Measurements from ENCODE around the gene NRG2.

NRG2 gene

DNA sequence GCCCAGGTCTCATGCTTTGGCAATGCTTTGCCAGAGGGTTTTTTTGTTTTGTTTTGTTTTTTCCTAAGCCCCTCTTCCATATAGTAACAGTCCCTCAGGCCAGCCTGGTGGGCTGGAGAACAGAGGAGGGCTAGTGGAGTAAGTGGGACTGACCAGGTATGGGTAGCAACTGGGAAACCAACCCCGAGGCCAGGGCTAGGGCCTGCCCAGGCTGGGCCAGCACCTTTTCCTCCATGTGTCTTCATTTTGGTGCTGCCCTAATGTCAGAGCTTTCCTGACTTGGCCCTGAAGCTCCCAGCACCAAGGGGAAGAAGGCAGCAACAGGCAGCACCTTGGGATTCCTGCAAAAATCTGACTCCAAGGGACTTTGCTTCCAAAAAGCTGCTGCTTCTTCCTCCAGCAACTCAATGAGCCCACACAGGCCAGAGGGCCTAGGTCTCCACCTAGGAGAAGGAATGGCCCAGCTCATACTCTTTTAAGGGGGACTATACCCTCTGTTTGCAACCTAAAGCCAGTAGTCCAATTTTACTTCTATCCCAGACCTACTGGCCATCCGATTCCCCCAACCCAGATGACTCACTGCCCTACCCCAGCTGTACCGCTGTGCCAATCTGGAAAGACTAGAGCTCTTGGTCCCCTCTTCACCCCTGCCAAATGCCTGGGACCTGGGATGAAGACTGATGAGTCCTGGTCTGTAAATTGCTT, 142.4 kb downstream of the NRG2 start:
- DNase-seq = no peak

DNA sequence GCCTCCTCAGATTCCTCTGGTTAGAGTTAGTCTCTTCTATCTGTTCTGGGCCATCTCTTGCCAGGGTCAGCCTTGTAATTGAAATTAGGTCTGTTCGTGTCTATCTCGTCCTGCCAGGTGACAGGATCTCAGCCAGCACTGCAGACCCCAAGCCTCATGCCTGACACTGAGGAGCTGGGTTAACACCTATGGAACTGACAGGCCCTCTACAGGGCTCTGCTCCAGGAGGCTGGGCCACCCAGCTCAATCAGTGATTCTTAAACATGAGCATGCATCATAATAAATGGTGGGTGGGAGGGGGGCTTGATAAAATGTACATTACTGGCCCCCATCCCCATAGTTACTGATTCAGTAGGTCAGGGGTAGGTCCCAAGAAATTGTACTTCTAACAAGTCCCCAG, 144.1 kb downstream of the NRG2 start:
- no peak for DNase-seq

DNA sequence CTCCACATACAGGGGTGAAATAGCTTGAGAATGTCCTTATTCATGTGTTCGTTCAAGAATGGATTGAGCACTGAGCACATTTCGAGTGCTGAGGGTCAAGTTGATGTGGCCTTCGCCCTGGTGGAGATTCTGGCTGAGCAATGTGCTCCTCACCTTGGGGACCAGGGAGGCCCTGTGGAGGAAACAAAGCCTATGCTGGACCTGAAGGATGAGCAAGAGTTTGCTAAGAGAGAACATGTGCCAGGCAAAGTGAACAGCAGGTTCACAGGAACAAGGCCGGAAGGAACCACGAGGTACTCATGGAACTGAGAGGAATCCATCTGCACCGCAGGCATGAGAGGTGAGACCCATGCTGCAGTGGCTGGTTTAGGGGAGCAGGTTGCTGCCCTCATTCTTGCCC, 145.1 kb downstream of the NRG2 start:
- DNase-seq = no peak

DNA sequence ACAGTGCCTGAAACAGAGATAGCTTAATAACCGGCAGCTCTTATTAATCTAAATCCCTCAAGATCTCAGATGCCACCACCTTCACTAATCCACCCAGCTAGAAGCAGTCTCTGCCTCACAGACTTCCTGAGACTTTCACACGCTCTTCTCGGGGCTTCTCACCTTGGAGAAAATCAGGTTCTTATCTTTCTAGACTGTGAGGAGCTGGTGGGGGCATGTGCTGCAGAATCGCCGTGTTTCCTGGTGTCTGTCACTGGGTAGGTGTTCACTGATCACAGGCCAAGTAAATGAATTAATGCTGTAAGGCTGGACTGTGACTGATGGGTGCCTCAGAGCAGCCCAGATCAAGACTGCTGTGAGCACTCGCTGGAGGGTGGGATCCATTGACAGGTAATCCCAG, 145.8 kb downstream of the NRG2 start:
- no peak for DNase-seq

DNA sequence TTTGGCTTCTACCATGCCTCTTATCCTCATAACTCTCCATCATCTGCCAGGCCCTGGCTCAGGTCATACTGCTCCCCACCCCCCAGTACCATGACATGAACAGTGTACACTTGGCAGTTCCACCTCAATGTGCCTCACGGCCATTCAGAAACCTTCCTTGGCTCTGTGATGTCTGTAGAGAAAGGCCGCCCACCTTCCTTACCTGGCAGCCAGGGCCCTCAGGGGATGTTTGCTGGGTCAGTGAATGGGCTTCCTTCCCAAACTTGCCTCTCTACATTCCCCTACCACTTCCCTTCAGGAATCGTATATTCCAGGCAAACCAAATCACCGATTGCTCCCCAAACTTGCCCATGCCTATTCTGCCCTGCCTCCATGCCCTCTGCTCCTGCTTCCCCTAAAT, 146.4 kb downstream of the NRG2 start:
- DNase-seq = no peak

DNA sequence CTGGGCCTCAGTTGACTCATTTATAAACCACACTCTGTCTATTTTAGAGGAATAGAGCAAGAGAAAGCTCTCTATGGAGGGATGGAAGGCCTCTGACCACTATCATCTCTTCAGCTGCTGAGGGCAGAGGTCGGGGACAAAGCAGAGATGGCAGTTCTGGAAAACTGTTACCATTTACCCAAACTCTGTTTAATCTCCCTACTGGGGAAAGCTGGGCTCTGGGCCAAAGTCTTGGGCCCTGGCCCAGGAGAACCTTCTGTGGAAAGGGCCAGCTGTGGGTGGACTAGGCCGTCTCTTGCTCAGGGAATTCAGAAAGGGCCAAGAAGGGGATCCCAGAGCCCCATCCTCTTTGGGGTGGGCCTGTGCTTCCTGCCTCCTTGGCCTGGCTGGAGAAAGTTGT, 147.5 kb downstream of the NRG2 start:
- no peak for DNase-seq

DNA sequence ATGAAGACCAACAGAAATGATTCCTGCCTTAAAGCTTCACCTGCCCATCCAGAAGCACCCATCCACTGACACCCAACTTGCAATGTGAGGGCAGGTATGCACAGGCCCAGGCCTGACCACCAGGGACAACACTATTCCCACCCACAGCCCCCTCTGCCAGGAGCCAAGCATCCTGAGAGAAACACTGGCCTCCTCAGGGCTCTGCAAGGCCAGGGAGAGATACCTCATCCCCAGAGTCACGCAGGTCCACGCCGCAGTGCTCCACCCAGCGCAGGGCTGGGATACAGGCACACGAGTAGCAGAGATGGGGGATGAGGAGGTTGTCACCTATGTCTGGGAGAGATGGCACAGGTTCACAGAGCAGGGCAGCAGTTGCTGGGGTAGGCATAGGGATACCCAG, 148.1 kb downstream of the NRG2 start:
- DNase-seq = no peak

DNA sequence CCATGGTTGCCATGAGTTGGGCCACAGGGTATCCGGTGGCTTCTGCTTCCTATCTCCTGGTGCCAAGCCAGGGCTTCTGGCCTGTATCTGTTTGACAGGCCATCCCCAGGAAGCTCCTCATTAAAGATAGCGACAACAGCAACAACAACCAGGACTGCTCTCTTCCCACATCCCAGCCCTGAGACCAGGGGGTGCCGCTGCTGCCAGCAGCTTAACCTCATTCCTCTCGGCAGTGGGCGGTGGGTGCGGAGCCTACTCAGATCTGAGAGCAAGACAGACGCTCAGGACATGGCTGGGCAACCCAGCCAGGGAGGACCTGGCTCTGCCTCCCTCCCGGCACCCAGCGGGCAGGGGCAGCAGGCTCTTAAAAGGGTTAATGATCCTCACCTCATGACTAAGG, 149.2 kb downstream of the NRG2 start:
- DNase-seq = no peak

DNA sequence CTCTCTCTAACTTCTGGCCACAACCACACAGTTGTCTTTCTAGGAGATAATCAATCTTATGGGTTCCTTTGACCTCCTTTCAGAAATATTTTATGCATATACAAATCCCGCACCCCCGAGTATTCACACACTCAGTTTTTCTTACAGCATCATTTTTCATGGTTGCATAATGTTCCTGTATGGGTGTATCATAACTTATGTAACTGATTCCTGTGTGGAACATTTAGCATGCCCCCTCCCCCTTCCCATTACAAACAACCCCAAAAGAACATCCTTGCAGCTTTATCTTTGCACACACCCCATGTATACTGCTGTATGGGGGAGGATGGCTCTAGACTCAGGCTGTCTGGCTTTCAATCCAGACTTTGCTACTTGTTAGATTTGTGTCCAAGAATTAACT, 153.7 kb downstream of the NRG2 start:
- no peak for DNase-seq

DNA sequence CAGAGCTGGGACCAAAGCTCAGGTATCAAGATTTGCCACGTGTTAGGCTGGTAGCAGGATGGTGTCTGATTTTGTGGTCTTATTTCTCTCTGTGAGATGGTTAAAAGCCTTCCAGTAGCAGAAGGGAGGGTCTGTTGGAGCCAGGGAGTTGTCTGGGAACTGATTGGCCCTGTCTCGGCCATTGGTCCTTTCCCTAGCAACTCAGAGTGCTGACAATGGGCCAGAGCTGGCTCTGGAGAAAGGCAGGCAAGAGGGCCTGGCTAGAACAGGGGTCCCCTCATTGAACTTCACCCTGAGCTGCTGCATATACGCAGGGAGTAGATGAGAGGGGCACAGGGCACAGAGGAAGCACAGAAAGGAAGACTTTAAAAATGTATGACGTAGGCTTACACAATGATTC, 154.7 kb downstream of the NRG2 start:
- no peak for DNase-seq

DNA sequence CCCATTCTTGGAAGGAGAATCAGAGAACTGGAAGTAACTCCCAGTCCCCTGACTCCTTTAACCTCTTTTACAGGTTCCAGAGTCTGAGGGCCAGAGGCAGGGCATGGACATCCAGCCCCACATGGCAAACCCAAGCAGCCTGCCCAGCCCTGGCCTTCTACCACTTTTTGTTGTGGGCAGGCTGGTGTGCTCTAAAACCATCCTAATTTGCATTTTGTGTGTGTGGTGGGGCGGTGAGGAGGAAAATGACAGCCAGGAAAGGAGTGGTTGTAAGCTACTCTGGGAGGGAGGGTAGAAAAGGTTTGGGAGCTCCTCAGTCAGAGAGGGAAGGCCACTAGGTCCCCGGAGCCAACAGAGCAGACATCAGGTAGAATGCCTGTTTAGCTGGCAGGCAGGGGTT, 156.9 kb downstream of the NRG2 start:
- DNase-seq = no peak

DNA sequence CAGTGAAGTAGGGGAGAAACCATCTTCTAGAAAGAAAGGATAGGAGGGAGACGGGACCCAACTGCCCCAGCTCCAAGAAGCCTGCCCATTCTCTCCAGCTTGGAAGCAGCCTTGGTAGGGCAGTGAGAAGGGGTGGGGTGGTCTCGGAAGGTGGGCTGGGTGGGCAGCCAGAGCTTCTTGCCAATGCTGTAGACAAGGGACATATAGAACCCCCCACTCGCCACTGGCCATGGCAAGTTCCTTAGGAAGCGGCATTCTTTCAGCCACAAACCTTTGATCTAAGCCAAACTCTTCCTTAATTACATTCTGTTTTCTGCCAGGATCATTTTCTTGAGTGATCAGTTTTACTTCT, 157.3 kb downstream of the NRG2 start:
- DNase-seq = no peak

DNA sequence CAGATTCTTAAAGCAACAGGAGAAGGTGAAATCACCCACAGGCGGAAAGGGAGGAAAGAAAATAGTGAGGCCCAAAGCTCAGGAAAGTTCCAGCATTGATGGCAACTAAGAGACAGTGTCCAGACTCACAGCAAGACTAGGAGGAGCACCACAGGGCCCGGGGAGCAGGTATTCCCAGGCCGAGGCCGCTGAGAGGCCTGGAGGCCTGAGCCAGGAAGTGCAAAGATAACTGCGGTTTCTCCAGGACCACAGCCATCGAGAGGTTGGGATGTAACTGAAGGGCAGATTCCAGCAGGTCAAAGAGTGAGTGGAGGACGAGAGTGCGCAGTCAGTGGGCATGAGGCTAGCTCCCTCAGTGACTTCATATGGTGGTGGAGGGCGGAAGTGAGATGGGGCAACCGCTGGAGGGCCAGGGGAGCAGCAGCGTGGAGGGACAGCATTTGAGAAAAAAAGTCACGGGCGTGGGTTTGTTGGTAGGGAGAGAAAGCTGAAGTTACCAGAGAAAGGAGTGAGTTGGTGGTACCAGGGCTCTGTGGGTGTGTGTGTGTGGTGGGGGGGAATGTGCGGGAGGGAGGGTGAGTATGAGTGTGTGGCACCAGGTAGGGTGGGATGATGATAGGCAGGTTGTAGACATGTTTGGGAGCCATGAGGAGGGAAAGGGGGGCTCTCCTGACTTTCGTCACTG, 157.8 kb downstream of the NRG2 start:
- DNase-seq = no peak

DNA sequence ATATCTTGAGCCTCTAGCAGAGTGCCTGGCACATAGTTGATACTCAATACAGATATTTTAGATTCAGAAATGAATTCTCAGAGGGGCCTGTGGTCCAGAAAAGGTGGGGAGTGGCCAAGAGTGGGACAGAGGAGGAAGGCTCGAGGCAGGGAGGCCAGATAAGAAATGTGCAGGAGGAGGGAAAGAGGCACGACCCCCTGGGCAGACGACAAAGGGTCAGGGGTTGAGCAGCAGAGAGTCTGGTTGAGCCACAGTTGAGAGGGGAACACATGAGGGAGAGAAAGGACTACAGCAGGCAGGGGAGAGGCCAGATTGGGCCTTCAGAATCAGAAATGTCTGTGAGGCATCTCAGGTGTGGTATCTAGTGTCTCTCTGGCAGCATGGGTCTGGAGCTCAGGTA, 158.4 kb downstream of the NRG2 start:
- DNase-seq = no peak

DNA sequence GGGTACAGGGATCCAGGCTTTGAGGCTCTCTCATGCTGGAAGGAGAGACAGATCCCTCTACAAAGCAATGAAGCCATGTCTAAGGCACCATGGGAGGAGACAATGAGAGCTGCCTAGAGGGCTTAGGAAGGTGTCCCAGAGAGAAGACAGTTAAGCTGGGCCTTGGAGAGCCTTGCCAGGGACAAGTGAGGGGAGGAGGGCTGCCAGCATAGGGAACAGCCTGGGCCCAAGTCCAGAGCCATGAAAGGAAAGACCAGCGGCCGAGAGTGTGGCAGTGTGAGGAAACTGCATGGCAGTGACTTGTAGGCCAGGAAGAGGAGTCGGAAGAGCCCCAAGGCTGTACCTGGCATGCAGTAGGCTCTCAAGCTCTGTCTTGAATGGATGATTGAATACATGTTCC, 159.0 kb downstream of the NRG2 start:
- no peak for DNase-seq

DNA sequence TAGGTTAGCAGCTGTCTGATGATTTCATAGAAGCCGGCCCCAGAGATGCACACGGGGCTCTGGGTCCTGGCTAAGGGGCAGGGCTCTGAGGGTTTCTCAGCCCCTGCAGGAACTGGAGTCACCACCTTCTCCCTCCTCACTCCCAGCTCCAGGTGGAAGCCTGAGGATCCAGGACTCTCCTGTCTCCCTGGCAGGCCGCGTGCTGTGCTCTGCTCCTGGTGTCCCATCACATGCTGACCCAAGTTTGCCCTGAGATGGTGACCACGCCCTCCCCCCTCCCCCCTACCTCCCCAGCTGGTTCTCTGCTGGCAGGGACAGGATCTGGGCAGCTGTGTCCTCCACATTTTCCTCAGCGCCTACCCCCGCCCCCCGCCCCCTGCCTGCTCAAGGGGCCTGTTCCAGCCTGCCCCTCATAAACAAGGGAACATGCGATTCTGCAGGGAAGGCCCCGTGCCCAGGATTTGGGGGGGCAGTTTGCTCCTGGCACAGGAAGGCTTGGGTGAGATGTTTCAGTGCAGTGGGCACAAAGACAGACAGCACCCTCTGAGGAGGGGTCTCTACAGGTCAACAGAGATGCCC, 160.0 kb downstream of the NRG2 start:
- DNase-seq = no peak

DNA sequence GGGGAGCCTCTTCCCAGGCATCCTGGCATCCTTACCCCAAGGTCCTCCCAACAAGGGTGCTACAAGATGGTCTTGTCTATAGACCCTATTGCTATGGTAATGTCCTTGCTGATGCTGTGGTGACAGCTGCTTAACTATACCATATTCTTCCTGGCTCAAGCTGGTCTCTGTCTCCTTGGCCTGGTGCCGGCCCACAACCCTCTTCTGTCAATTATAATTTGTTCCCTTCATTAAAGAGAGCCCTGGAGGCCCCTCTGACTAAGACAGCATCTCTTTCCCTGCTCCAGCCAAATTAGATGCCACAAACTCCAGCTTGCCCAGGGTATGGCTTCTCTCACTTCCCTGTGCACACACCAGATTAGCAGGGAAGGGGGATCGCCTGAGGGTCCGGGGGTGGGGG, 160.8 kb downstream of the NRG2 start:
- no peak for DNase-seq

DNA sequence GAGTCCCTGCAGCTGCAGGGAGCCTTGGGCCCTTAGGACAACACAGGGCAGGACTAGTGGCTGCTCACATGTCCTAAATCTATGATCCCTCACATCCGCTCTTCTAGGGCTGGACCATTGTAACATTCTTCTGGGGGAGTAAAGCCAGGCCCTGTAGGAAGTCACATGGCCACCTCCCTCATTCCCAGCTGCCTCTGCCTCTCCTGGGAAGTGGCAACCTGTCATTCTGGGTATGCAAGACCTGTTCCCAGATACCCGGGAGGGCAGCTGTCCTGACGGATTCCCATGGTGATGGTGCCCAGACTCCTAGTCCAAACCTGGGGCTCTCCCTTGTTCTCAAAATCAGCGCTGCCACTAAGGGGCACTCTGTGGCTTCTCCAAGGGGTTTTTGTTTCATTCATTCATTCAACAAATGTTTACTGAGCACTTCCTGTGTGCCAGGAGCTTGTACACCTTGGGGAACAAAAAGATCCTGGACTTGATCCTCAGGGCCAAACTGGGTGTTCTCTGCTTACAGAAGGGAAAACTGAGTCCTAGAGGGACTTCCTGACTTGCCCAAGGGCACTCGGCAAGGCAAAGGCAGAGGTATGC, 161.9 kb downstream of the NRG2 start:
- DNase-seq = no peak

DNA sequence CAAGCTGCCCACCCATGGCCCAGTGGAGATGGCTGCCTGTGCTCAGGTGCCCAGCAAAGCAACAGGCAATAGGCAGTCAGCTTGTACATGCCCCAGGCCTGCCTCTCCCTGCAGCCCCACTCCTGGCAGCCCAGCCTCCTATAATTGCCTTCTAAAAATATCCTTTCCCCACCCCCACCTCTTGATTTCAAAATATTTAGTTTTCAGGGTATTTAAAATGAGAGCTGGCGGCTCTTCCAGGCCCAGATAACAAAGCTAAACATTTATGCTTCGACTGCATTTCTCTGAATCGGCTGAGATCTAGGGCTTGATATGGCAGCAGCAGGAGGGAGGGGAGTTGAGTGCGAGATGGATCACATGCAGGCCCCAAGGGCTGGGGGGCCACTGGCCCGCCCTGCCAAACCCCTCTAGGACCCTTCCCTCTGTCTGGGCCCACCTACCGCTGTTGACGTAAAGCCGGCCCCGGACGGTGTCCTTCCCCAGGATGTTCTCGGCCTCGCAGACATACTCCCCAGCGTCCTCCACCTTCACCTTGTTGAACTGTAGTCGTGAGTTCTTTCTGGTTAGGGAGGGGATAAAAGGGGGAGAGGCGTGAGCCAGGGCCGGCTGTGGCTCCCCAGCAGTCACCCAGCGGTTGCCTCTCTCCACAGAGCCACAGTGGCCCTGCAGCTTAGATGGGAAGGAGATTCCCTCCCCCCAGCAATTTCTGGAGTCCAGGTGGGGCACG, 162.5 kb downstream of the NRG2 start:
- DNase-seq = no peak

DNA sequence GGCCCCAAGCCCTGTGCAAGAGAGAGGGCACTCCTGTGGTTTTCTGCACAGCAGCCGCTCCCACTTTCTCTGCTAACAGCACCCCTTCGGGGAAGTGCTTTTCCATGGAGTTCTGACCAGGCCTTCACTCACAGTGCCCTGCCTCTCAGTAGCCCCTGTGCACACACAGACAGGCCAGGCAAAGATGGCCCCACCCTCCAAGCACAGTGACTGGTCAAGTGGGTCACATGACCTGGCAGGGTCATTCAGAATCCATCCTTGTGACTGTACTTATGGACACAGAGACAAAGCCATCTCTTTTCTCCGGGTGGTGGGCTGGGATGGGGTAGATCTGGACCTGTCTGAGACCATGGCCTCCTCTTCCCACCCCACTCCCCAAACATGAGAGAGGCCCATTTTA, 165.0 kb downstream of the NRG2 start:
- no peak for DNase-seq

DNA sequence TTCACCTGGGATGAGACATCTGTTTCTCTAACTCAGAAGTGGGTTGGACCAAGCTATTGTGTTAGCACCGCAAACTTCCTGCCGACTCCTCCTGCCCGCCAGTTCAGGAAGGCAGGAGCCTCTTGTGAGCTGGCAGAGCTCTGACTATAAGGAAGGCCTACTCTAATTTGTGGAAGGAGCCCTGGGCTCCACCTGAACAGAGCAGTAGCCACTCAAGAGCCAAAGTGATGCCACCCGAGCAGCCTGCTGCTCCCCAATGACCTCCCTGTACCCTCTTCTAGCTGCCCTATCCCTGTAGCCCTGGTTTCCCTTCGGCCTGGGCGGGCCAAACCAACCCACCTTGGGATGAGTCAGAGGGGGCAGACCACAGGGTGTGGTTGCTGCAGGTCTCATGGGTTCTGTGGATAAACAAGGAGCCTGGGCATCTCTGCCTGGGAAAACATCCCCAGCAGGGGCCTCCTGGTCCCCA, 165.9 kb downstream of the NRG2 start:
- no peak for DNase-seq

DNA sequence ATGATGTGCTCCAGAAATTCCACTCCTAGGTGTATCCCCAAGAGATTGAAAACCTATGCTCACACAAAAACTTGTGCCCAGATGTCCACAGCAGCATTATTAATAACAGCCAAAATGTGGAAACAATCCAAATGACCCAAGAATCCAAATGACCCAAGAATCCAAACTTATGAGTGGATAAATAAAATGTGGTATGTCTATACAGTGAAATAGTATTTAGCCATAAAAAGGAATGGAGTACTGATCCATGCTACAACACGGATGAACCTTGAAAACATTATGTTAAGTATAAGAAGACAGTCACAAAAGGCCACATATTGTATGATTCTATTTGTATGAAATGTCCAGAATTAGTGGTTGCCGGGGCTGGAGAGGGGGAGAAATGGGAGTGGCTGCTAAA, 167.1 kb downstream of the NRG2 start:
- no peak for DNase-seq
